ENCODE data around the gene LNPEP.

GRCh38 chr5:96940586-96940985 is 4.7 kb downstream of the LNPEP start:
- TF ChIP-seq CTCF (conservative IDR thresholded peaks at IDR 0.05; ENCODE audit: low read depth, low read length) (no peak), POLR2A (IDR thresholded peaks at IDR 0.05; ENCODE audit: low read depth, low read length) (no peak)
